Measurements from ENCODE around the gene MFNG.

The MFNG gene

GRCh38 chr22:37421468-37421877, 64.7 kb downstream of the MFNG start:
- DNase-seq (ENCODE audit: low spot score), result no peak

DNA sequence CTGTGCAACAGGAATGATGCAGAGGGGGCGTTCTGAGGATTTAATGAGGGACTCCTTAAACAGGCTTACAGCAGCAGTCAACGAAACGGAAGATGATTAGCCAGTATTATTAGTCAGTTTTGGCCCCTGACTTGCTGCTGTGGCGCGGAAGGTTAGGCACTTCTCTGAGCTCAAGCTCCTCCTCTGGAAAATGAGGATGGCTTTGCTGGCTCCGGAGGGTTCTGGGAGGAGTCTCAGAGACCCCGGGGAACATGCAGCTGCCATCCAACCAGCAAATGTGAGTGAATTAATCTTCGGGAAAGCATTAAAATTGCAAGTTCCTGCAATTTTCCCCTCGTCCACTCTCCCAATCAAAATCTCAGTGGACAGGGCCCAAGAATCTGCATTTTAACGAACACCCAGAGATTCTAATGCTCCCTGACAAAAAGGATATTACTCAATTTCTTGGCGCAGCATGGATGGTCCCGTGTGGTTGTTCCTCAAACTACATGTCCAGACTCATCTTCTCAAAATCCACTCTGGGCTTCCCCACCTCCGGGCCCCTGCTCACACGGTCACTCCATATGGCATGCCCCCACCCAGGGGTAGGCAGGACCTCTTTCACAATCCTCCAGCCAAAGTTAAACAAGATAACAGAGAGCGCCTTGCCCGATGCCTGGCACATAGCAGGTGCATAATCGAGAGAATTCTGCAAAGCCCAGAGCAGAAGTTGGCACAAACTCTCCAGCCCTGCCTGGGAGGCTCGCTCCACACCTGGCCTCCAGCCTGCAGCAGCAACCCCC, 65.3 kb downstream of the MFNG start:
- DNase-seq (ENCODE audit: low spot score), result no peak

- no peak for DNase-seq (ENCODE audit: low spot score)
Measured at GRCh38 chr22:37419969-37420685, 66.1 kb downstream of the MFNG start.

- no peak for DNase-seq (ENCODE audit: low spot score)
Measured at GRCh38 chr22:37419370-37419968, 66.7 kb downstream of the MFNG start.
